MM.1S (cell line): ENCODE results near the gene ETV4.

Source experiments
- DNase-seq: peaks from one replicate; pipeline ENCODE4 v3.0.0-alpha.2; 2015
- H2AFZ ChIP-seq: fragments of 300-600 bp; sonication (generic); 2 replicates; pipeline ENCODE4 v1.6.0; 2016; ENCODE audit warnings: antibody characterized with exemption, low read length
- H3F3A ChIP-seq: fragments of 300-600 bp; sonication (generic); 2 replicates; pipeline ENCODE4 v1.6.1; 2016; ENCODE audit warnings: mild to moderate bottlenecking, antibody characterized with exemption, low read length, moderate library complexity, mixed read lengths; ENCODE audit not compliant: insufficient read depth
- H3K27ac ChIP-seq: fragments of 300-600 bp; sonication (generic); 2 replicates; pipeline ENCODE4 v1.5.1; 2016; ENCODE audit warnings: mild to moderate bottlenecking, low read length
- H3K27me3 ChIP-seq: fragments of 300-600 bp; sonication (generic); replicated peaks from 2 replicates; pipeline ENCODE4 v1.6.0; 2016; ENCODE audit warnings: low read length; ENCODE audit not compliant: insufficient read depth
- H3K36me3 ChIP-seq: fragments of 300-600 bp; sonication (generic); replicated peaks from 2 replicates; pipeline ENCODE4 v1.6.1; 2016; ENCODE audit warnings: mild to moderate bottlenecking, low read length, mixed read lengths; ENCODE audit not compliant: insufficient read depth
- H3K4me1 ChIP-seq: fragments of 300-600 bp; sonication (generic); 2 replicates; pipeline ENCODE4 v1.6.1; 2016; ENCODE audit warnings: low read length, mixed read lengths
- H3K4me2 ChIP-seq: fragments of 300-600 bp; sonication (generic); 2 replicates; pipeline ENCODE4 v1.6.0; 2016; ENCODE audit warnings: low read depth, low read length
- H3K4me3 ChIP-seq: fragments of 300-600 bp; sonication (generic); 2 replicates; pipeline ENCODE4 v1.5.1; 2016; ENCODE audit warnings: low read length, mixed read lengths
- H3K79me2 ChIP-seq: fragments of 300-600 bp; sonication (generic); 2 replicates; pipeline ENCODE4 v1.6.1; 2016; ENCODE audit warnings: mixed run types, low read length, mixed read lengths
- H3K9ac ChIP-seq: fragments of 300-600 bp; sonication (generic); 2 replicates; pipeline ENCODE4 v1.6.1; 2016; ENCODE audit warnings: low read length, mixed read lengths
- H3K9me2 ChIP-seq: fragments of 300-600 bp; sonication (generic); replicated peaks from 2 replicates; pipeline ENCODE4 v1.6.1; 2016; ENCODE audit warnings: mild to moderate bottlenecking, low read length, mixed read lengths; ENCODE audit not compliant: insufficient read depth
- H3K9me3 ChIP-seq: fragments of 300-600 bp; sonication (generic); replicated peaks from 2 replicates; pipeline ENCODE4 v1.6.1; 2016; ENCODE audit warnings: mild to moderate bottlenecking, low read length, mixed read lengths; ENCODE audit not compliant: insufficient read depth
- H4K20me1 ChIP-seq: fragments of 300-600 bp; sonication (generic); 2 replicates; pipeline ENCODE4 v1.6.1; 2016; ENCODE audit warnings: mild to moderate bottlenecking, low read length, moderate library complexity, mixed read lengths; ENCODE audit not compliant: insufficient read depth
- EZH2 ChIP-seq: fragments of 300-600 bp; sonication (generic); optimal IDR thresholded peaks from 2 replicates; pipeline ENCODE3; 2017; ENCODE audit warnings: low read depth, mild to moderate bottlenecking, antibody characterized with exemption, low read length, mixed read lengths
- EZH2phosphoT487 ChIP-seq: fragments of 300-600 bp; sonication (generic); IDR thresholded peaks from 2 replicates; pipeline ENCODE4 v1.6.1; 2018; ENCODE audit warnings: antibody characterized with exemption, low read length
- TF ChIP-seq, protein P1 (sequence below): fragments of 300-600 bp; sonication (generic); IDR thresholded peaks from 2 replicates; pipeline ENCODE4 v1.5.1; 2016; ENCODE audit warnings: antibody characterized with exemption, low read length, mixed read lengths

Gene ETV4

DNA sequence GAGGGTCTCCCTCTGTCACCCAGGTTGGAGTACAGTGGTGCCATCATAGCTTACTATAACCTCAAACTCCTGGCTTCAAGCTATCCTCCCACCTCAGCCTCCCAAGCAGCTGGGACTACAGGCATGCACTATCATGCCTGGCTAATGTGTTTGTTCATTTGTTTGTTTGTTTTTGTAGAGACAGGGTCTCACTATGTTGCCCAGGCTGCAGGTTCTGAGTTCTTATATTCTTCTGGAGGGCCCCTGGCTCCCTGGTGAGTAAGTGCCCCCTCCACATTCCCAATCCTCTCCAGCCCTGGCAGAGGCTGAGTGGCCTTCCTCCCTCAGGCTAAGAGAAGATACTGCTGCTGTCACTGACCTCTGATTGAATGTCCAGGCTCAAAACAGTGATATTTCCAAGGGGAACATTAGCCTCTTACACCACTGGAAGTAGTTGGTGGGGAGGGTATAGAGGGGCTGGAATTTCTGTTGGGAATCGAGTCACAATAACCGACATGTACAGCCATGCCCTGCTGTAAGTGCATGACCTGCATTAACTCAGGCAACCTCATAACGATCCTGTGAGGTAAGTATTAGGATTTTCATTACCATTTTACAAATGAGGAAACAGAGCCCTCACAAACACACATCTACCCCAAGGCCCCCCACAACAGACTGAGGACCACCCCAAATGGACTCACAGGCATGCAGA, 2.7 kb upstream of the ETV4 start:
- H4K20me1 ChIP-seq: no peaks in the 10 kb centered on the region
- H3K27me3 ChIP-seq: peaks cover 77% of the 10 kb centered on the region
- H3K79me2 ChIP-seq: no peaks in the 10 kb centered on the region
- TF ChIP-seq EZH2phosphoT487 (no peak), EZH2 (no peak)
- TF ChIP-seq, protein P1, sequence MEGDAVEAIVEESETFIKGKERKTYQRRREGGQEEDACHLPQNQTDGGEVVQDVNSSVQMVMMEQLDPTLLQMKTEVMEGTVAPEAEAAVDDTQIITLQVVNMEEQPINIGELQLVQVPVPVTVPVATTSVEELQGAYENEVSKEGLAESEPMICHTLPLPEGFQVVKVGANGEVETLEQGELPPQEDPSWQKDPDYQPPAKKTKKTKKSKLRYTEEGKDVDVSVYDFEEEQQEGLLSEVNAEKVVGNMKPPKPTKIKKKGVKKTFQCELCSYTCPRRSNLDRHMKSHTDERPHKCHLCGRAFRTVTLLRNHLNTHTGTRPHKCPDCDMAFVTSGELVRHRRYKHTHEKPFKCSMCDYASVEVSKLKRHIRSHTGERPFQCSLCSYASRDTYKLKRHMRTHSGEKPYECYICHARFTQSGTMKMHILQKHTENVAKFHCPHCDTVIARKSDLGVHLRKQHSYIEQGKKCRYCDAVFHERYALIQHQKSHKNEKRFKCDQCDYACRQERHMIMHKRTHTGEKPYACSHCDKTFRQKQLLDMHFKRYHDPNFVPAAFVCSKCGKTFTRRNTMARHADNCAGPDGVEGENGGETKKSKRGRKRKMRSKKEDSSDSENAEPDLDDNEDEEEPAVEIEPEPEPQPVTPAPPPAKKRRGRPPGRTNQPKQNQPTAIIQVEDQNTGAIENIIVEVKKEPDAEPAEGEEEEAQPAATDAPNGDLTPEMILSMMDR: no peak
- H3F3A ChIP-seq: no peaks in the 10 kb centered on the region
- H3K4me2 ChIP-seq: no peak overlapping the region
- no peak overlapping the region for H3K4me3 ChIP-seq
- H2AFZ ChIP-seq: no peak overlapping the region
- no peak overlapping the region for H3K27ac ChIP-seq
- H3K9ac ChIP-seq: no peak overlapping the region
- no peaks in the 10 kb centered on the region for H3K36me3 ChIP-seq
- H3K9me3 ChIP-seq: no peaks in the 10 kb centered on the region
- DNase-seq: no peak
- H3K9me2 ChIP-seq: no peaks in the 10 kb centered on the region
- no peaks in the 10 kb centered on the region for H3K4me1 ChIP-seq

- Histone ChIP-seq H3K4me3 (no peak overlapping the region), H3K9me2 (no peaks in the 10 kb centered on the region), H3K4me2 (no peak overlapping the region), H3K27ac (no peak overlapping the region), H3K9ac (no peak overlapping the region), H2AFZ (no peak overlapping the region), H3F3A (no peaks in the 10 kb centered on the region), H3K9me3 (no peaks in the 10 kb centered on the region), H3K27me3 (peaks cover 76% of the 10 kb centered on the region), H4K20me1 (no peaks in the 10 kb centered on the region), H3K36me3 (no peaks in the 10 kb centered on the region), H3K4me1 (no peaks in the 10 kb centered on the region), H3K79me2 (no peaks in the 10 kb centered on the region)
- DNase-seq: no peak
- no peak for TF ChIP-seq EZH2
- TF ChIP-seq EZH2phosphoT487: no peak
- TF ChIP-seq, protein P1: no peak
Observed at GRCh38 chr17:43547659-43548256, 1.6 kb upstream of the ETV4 start.

DNA sequence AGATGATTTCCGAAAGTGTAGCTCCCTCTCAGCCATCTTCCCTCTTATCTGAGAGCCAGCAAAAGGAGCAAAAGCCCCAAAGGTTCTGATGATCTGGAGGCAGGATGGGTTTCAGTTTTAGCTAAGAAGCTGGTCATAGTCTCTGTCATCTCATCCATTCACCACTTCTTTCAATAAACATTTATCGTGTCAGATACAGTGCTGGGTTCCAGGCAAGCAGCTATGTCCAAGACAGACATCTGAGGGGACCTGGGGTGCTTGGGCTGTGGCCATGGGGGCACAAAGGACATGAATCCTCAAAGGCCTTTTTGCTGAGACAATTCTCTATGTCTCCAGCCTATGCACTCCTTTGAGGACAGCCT, 1.0 kb upstream of the ETV4 start:
- no peak for DNase-seq
- Histone ChIP-seq H2AFZ (no peak overlapping the region), H4K20me1 (no peaks in the 10 kb centered on the region), H3K9ac (no peak overlapping the region), H3K9me3 (no peaks in the 10 kb centered on the region), H3K27me3 (peaks cover 76% of the 10 kb centered on the region), H3K9me2 (no peaks in the 10 kb centered on the region), H3K36me3 (no peaks in the 10 kb centered on the region), H3K4me1 (no peaks in the 10 kb centered on the region), H3F3A (no peaks in the 10 kb centered on the region), H3K4me3 (peak overlapping the region; percentile 71; the same call in 1 of the 2 replicates), H3K27ac (no peak overlapping the region), H3K79me2 (no peaks in the 10 kb centered on the region), H3K4me2 (peak overlapping the region; percentile 97; the same call in 1 of the 2 replicates)
- TF ChIP-seq, protein P1: no peak
- TF ChIP-seq EZH2phosphoT487 (no peak), EZH2 (no peak)
